ENCODE measurements around the gene B4GALT5. TPM values are rescaled to one million over a fixed set of nuclear protein-coding genes. Genes with fewer than 3 reads are reported as not detected.
"Not testable (repeated sequence)": the region's sequence is repeated elsewhere in the genome, so short reads cannot be mapped to it uniquely, and the experiment has no call there.

B4GALT5 gene
- polyA plus RNA-seq (20.1 to 27.8 TPM (median 23.5 TPM) in 3 replicates), polyA minus RNA-seq (21.8 to 23.9 TPM (median 23.2 TPM) in 3 replicates)
- 3.7 TPM for polyA plus RNA-seq (2011; ENCODE audit: low read depth)
- polyA plus RNA-seq (2011; cell fraction: cytosol; rRNA removed), result 19.5 and 27.6 TPM in 2 replicates
- polyA plus RNA-seq (2011; cell fraction: nucleus; rRNA removed), result 24.8 and 27.3 TPM in 2 replicates
- polyA plus RNA-seq (2012; ENCODE audit: low replicate concordance), result 9.1 and 16.7 TPM in 2 replicates
- 21.5 TPM for polyA minus RNA-seq (2011; cell fraction: cytosol; rRNA and poly(A)+ RNA removed)
- polyA minus RNA-seq (2011; cell fraction: nucleus; rRNA and poly(A)+ RNA removed), result 15.6 and 26.1 TPM in 2 replicates

- H3K4me1 ChIP-seq (ENCODE audit: control insufficient read depth, extremely low read depth, insufficient read depth, low read length), result peaks cover 18% of the 10 kb centered on the region
- peak within 1 kb of the TSS; percentile 85 for H3K9ac ChIP-seq (ENCODE audit: control insufficient read depth, extremely low read depth, insufficient read depth, low read length)
- no peak for DNase-seq (ENCODE audit: low read depth, low spot score)
- H4K20me1 ChIP-seq (ENCODE audit: control insufficient read depth, extremely low read depth, insufficient read depth, low read length), result no peaks in the 10 kb centered on the region
- peak within 1 kb of the TSS; percentile 97 for H2AFZ ChIP-seq (ENCODE audit: control insufficient read depth, low read length)
- dilution Hi-C loops (cut with MboI; ENCODE audit: extremely low pct_ligation_motif_present, low sequenced_read_pairs), result no loop called here
- peak within 1 kb of the TSS; percentile 76 for H3K27ac ChIP-seq (ENCODE audit: control insufficient read depth, insufficient read depth, low read length)
- H3K4me3 ChIP-seq (ENCODE audit: control insufficient read depth in 2 of 3, extremely low read depth in 1 of 3, insufficient read depth in 2 of 3, low read depth in 1 of 3, low read length in 3 of 3), result peak within 1 kb of the TSS; percentile 84 to 92 (median 89)
- TF ChIP-seq EZH2 (IDR thresholded peaks at IDR 0.05; ENCODE audit: low read length) (no peak), CTCF (optimal IDR thresholded peaks at IDR 0.05 in 1 of 3, IDR thresholded peaks at IDR 0.05 in 1 of 3, conservative IDR thresholded peaks at IDR 0.05 in 1 of 3; ENCODE audit: extremely low read depth in 1 of 3, insufficient read depth in 2 of 3, low read length in 3 of 3) (no peak)
- H3K9me1 ChIP-seq (ENCODE audit: control insufficient read depth, extremely low read depth, insufficient read depth, low read length), result peaks cover 2% of the 10 kb centered on the region
- no peaks in the 10 kb centered on the region for H3K27me3 ChIP-seq (ENCODE audit: control insufficient read depth, extremely low read depth, insufficient read depth, low read length)
- peaks cover 42% of the 10 kb centered on the region for H3K79me2 ChIP-seq (ENCODE audit: control insufficient read depth, insufficient read depth, low read length)
- H3K9me3 ChIP-seq (ENCODE audit: control insufficient read depth, low read depth, low read length), result no peaks in the 10 kb centered on the region
- peak within 1 kb of the TSS; percentile 86 for H3K4me2 ChIP-seq (ENCODE audit: control insufficient read depth, extremely low read depth, insufficient read depth, low read depth, low read length)
- no peaks in the 10 kb centered on the region for H3K36me3 ChIP-seq (ENCODE audit: control insufficient read depth in 2 of 2, extremely low read depth in 1 of 2, insufficient read depth in 2 of 2, low read length in 2 of 2)
- no peak for FAIRE-seq
These were observed at the start of gene B4GALT5 for GRCh38 chr20:49713753-49714712. B4GALT5 (minus strand) TSS chr20:49713878; CDS start chr20:49713690, 188 bp downstream.

GRCh38 chr20:49762940-49763766 is 49.5 kb upstream of the B4GALT5 start:
- H3K27me3 ChIP-seq (ENCODE audit: control insufficient read depth, extremely low read depth, insufficient read depth, low read length), result no peaks in the 10 kb centered on the region
- dilution Hi-C loops (cut with MboI; ENCODE audit: extremely low pct_ligation_motif_present, low sequenced_read_pairs), result no loop called here
- H3K4me2 ChIP-seq (ENCODE audit: control insufficient read depth, extremely low read depth, insufficient read depth, low read depth, low read length), result no peak overlapping the region
- H3K79me2 ChIP-seq (ENCODE audit: control insufficient read depth, insufficient read depth, low read length), result no peaks in the 10 kb centered on the region
- no peak for DNase-seq (ENCODE audit: low read depth, low spot score)
- H3K4me1 ChIP-seq (ENCODE audit: control insufficient read depth, extremely low read depth, insufficient read depth, low read length), result peaks cover 3% of the 10 kb centered on the region
- H4K20me1 ChIP-seq (ENCODE audit: control insufficient read depth, extremely low read depth, insufficient read depth, low read length), result no peaks in the 10 kb centered on the region
- H2AFZ ChIP-seq (ENCODE audit: control insufficient read depth, low read length), result no peak overlapping the region
- no peak overlapping the region for H3K9ac ChIP-seq (ENCODE audit: control insufficient read depth, extremely low read depth, insufficient read depth, low read length)
- TF ChIP-seq CTCF (optimal IDR thresholded peaks at IDR 0.05 in 1 of 3, IDR thresholded peaks at IDR 0.05 in 1 of 3, conservative IDR thresholded peaks at IDR 0.05 in 1 of 3; ENCODE audit: extremely low read depth in 1 of 3, insufficient read depth in 2 of 3, low read length in 3 of 3) (no peak), EZH2 (IDR thresholded peaks at IDR 0.05; ENCODE audit: low read length) (no peak)
- FAIRE-seq, result no peak
- H3K4me3 ChIP-seq (ENCODE audit: control insufficient read depth in 2 of 3, extremely low read depth in 1 of 3, insufficient read depth in 2 of 3, low read depth in 1 of 3, low read length in 3 of 3), result no peak overlapping the region
- H3K9me1 ChIP-seq (ENCODE audit: control insufficient read depth, extremely low read depth, insufficient read depth, low read length), result no peaks in the 10 kb centered on the region
- no peaks in the 10 kb centered on the region for H3K36me3 ChIP-seq (ENCODE audit: control insufficient read depth in 2 of 2, extremely low read depth in 1 of 2, insufficient read depth in 2 of 2, low read length in 2 of 2)
- H3K27ac ChIP-seq (ENCODE audit: control insufficient read depth, insufficient read depth, low read length), result no peak overlapping the region
- no peaks in the 10 kb centered on the region for H3K9me3 ChIP-seq (ENCODE audit: control insufficient read depth, low read depth, low read length)

- H3K4me1 ChIP-seq (ENCODE audit: control insufficient read depth, extremely low read depth, insufficient read depth, low read length); H4K20me1 ChIP-seq (ENCODE audit: control insufficient read depth, extremely low read depth, insufficient read depth, low read length); H3K4me2 ChIP-seq (ENCODE audit: control insufficient read depth, extremely low read depth, insufficient read depth, low read depth, low read length); H3K36me3 ChIP-seq (ENCODE audit: control insufficient read depth in 2 of 2, extremely low read depth in 1 of 2, insufficient read depth in 2 of 2, low read length in 2 of 2); H3K27me3 ChIP-seq (ENCODE audit: control insufficient read depth, extremely low read depth, insufficient read depth, low read length); H3K4me3 ChIP-seq (ENCODE audit: control insufficient read depth in 2 of 3, extremely low read depth in 1 of 3, insufficient read depth in 2 of 3, low read depth in 1 of 3, low read length in 3 of 3); H3K9ac ChIP-seq (ENCODE audit: control insufficient read depth, extremely low read depth, insufficient read depth, low read length); dilution Hi-C loops (cut with MboI; ENCODE audit: extremely low pct_ligation_motif_present, low sequenced_read_pairs); FAIRE-seq; H2AFZ ChIP-seq (ENCODE audit: control insufficient read depth, low read length); DNase-seq (ENCODE audit: low read depth, low spot score); H3K9me3 ChIP-seq (ENCODE audit: control insufficient read depth, low read depth, low read length); H3K9me1 ChIP-seq (ENCODE audit: control insufficient read depth, extremely low read depth, insufficient read depth, low read length); H3K79me2 ChIP-seq (ENCODE audit: control insufficient read depth, insufficient read depth, low read length); H3K27ac ChIP-seq (ENCODE audit: control insufficient read depth, insufficient read depth, low read length): not testable (repeated sequence)
These were observed 48.2 kb upstream of the B4GALT5 start for GRCh38 chr20:49761888-49762287.
